Measurements from ENCODE around the gene BMP7. TPM values are rescaled to one million over a fixed set of nuclear protein-coding genes. Genes with fewer than 3 reads are reported as not detected.
"Not testable (repeated sequence)": the region's sequence is repeated elsewhere in the genome, so short reads cannot be mapped to it uniquely, and the experiment has no call there.

Gene BMP7
- total and polyA plus RNA-seq, 2 of the 13 experiments (the other 11 are each of a cell fraction or from before 2014, with no cell fraction given) = not detected

GRCh38 chr20:57264908-57265335, 1.5 kb downstream of the BMP7 start:
- CTCF ChIA-PET (ENCODE audit: low intra/inter-chr PET ratio, low total read pairs) = not testable (repeated sequence)

More at GRCh38 chr20:57264908-57265335, 1.5 kb downstream of the BMP7 start:
- TF ChIP-seq U2AF2 (IDR thresholded peaks at IDR 0.05; ENCODE audit: low read depth, low read length) = peak; percentile 51; the same call in 1 of the 2 replicates
- 0 out of 2 replicates have a peak, but pooled peaks have one; percentile 41 for TF ChIP-seq CSRNP1 (CRISPR knock-in tag; IDR thresholded peaks at IDR 0.05)
- peaks cover 38 to 96% of the 10 kb centered on the region in 2 experiments for H3K27me3 ChIP-seq (ENCODE audit: control insufficient read depth in 1 of 2, insufficient read depth in 2 of 2, low read length in 2 of 2)
- H3K4me2 ChIP-seq (ENCODE audit: low read depth, low read length); H3K9ac ChIP-seq (ENCODE audit: insufficient read depth, low read depth, low read length); BruUV-seq (replicated peaks); H3K27ac ChIP-seq (ENCODE audit: extremely low read length, insufficient read depth, low read length); H3K36me3 ChIP-seq (replicated peaks in 1 of 2; ENCODE audit: control insufficient read depth in 1 of 2, insufficient read depth in 2 of 2, low read length in 2 of 2); H2AFZ ChIP-seq (ENCODE audit: low read length); H3K79me2 ChIP-seq (ENCODE audit: insufficient read depth, low read length); FAIRE-seq; in situ Hi-C loops (cut with HindIII; ENCODE audit: extremely low pct_ligation_motif_present, low pct_unique_long_range_greater_than_20kb); DNase-seq (ENCODE audit: low spot score); POLR2A ChIA-PET; H3K4me3 ChIP-seq (replicated peaks in 1 of 3; ENCODE audit: insufficient read depth in 1 of 3, low read depth in 2 of 3, low read length in 3 of 3); H3K9me3 ChIP-seq (ENCODE audit: low read length); ATAC-seq: not testable (repeated sequence)
- 54% methylated on average over 29 of the region's 29 CpGs for WGBS (ENCODE audit: low lambda C conversion rate)
- H3K4me1 ChIP-seq (ENCODE audit: insufficient read depth, low read length) = peaks cover 23% of the 10 kb centered on the region
- intact Hi-C loops (cut with micrococcal nuclease; ENCODE audit: unreplicated experiment) = loop anchor here (5.0 kb wide), 1 partner anchor 82 kb away; no protein-coding TSS in a partner anchor
- H4K20me1 ChIP-seq (ENCODE audit: insufficient read depth, low read length) = peaks cover 26% of the 10 kb centered on the region; the same call in 1 of the 2 replicates
